Transverse colon (tissue), 4 donors: ENCODE measurements around the gene CORO2B.

Experiments used
- POLR2A ChIP-seq: fragments of 450-650 bp; IDR thresholded peaks from one replicate; pipeline ENCODE4 v1.6.1; 2016; ENCODE audit warnings: antibody characterized with exemption, mild to moderate bottlenecking, moderate library complexity
- POLR2AphosphoS5 ChIP-seq, 3 donors: sonication (generic); formaldehyde crosslinking; IDR thresholded peaks; one replicate each; pipeline ENCODE4 v1.6.1; 2016; ENCODE audit warnings: antibody characterized with exemption in 3 of 3
- TF ChIP-seq, protein P1 (sequence below), 5 experiments: fragments of 200-600 bp in 3 of 5; fragments of 450-650 bp in 2 of 5; sonication (generic) in 3 of 5; IDR thresholded peaks; 1 replicate in 2 of 5; 2 replicates in 3 of 5; pipeline ENCODE4 v1.5.1; 2016 to 2017; ENCODE audit warnings: antibody characterized with exemption in 5 of 5, inconsistent platforms in 3 of 5, mild to moderate bottlenecking in 2 of 5, moderate library complexity in 1 of 5

DNA sequence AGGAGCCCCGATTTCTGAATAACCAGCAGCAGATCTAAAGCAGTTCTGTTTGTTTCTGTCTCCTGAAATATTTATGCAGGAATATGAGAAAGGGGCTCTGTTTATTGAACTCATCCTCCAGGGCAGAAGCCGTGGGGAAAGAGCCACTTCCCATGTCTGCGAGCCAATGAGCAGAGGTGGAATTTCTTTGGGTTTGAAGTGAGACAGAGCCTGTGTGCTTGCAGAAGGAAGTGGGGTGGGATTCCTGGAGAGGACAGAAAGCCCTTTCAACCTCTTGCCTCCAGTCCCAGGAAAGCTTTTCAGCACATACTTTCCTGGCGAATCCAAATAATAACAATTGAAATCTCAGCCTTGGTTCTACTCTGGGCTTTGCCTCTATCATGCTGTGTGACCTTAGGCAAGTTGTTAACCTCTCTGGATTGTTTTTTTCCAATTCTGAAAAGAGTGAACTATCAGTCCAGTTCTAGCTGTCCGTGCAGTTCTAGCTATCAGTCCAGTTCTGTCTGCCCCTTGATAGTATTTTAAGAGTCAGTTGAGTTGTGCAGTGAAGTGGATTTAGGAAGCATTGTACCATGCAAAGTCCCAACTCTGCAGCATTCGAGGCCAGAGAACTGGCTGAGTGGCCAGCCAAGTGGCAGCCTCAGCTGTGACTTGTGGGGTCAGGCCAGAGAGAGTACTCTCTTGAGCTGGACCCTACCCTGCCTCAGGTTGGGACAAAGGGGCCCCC, 15.9 kb downstream of the CORO2B start:
- TF ChIP-seq, protein P1, sequence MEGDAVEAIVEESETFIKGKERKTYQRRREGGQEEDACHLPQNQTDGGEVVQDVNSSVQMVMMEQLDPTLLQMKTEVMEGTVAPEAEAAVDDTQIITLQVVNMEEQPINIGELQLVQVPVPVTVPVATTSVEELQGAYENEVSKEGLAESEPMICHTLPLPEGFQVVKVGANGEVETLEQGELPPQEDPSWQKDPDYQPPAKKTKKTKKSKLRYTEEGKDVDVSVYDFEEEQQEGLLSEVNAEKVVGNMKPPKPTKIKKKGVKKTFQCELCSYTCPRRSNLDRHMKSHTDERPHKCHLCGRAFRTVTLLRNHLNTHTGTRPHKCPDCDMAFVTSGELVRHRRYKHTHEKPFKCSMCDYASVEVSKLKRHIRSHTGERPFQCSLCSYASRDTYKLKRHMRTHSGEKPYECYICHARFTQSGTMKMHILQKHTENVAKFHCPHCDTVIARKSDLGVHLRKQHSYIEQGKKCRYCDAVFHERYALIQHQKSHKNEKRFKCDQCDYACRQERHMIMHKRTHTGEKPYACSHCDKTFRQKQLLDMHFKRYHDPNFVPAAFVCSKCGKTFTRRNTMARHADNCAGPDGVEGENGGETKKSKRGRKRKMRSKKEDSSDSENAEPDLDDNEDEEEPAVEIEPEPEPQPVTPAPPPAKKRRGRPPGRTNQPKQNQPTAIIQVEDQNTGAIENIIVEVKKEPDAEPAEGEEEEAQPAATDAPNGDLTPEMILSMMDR (IDR thresholded peaks at IDR 0.05) = no peak
- no peak for TF ChIP-seq POLR2A
- no peak for TF ChIP-seq POLR2AphosphoS5 (IDR thresholded peaks at IDR 0.05)
